ENCODE results near the gene PAPLN.

The PAPLN gene

DNA sequence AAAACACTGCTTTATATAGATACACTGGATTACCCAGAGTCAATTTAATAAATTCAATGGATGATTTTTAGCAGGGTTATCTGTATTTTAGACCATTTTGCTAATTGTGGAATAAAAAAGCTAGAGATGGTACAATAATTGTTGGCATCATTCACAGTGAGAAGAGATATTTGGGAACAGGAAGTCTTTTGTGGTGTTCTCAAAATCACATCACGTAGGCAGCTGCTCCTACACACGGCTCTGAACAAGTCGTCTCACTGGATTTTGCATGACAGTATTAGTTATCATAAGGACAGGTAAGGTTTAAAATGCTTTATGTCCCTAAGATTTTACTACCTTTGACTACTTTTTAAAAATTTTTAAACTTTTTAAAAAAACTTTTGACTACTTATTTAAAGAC lies 52.0 kb downstream of the PAPLN start:
- Histone ChIP-seq H2BK15ac (replicated peaks; ENCODE audit: low read depth) (no peak overlapping the region), H3K23ac (ENCODE audit: low read length) (no peak overlapping the region), H3K9ac (ENCODE audit: low read length) (no peak overlapping the region), H3K4me2 (ENCODE audit: low read length) (no peak overlapping the region), H3K18ac (ENCODE audit: low read length) (no peak overlapping the region), H2AK5ac (ENCODE audit: low read length) (no peak overlapping the region), H3K4ac (ENCODE audit: low read depth, low read length) (no peak overlapping the region), H3K4me3 (ENCODE audit: low read length) (no peak overlapping the region), H2BK5ac (ENCODE audit: low read length) (no peak overlapping the region), H4K5ac (ENCODE audit: low read length) (no peak overlapping the region), H2BK120ac (ENCODE audit: low read depth, low read length) (no peak overlapping the region), H3K79me2 (ENCODE audit: control insufficient read depth, insufficient read depth, low read length) (no peaks in the 10 kb centered on the region), H3K56ac (ENCODE audit: low read length) (no peak overlapping the region), H3K79me1 (ENCODE audit: low read length) (no peaks in the 10 kb centered on the region), H3K27me3 (ENCODE audit: insufficient read depth, low read length, poor library complexity) (no peaks in the 10 kb centered on the region), H3K27ac (ENCODE audit: low read depth, low read length) (no peak overlapping the region), H4K8ac (ENCODE audit: low read depth, low read length) (no peak overlapping the region), H3K4me1 (ENCODE audit: control insufficient read depth, low read depth, low read length) (no peaks in the 10 kb centered on the region), H3K36me3 (ENCODE audit: control insufficient read depth, insufficient read depth, low read length) (no peaks in the 10 kb centered on the region)
- no peak for DNase-seq
- no CpG with 5 or more reads among the region's 3 CpGs for WGBS (ENCODE audit: extremely low coverage, insufficient coverage, low lambda C conversion rate)

- no peak overlapping the region for H2BK5ac ChIP-seq (ENCODE audit: low read length)
- H3K23ac ChIP-seq (ENCODE audit: low read length) = no peak overlapping the region
- no peak overlapping the region for H2BK120ac ChIP-seq (ENCODE audit: low read depth, low read length)
- H3K79me1 ChIP-seq (ENCODE audit: low read length) = no peaks in the 10 kb centered on the region
- no peaks in the 10 kb centered on the region for H3K4me1 ChIP-seq (ENCODE audit: control insufficient read depth, low read depth, low read length)
- H3K56ac ChIP-seq (ENCODE audit: low read length) = no peak overlapping the region
- no peaks in the 10 kb centered on the region for H3K36me3 ChIP-seq (ENCODE audit: control insufficient read depth, insufficient read depth, low read length)
- no peak overlapping the region for H2BK15ac ChIP-seq (replicated peaks; ENCODE audit: low read depth)
- no peak overlapping the region for H3K27ac ChIP-seq (ENCODE audit: low read depth, low read length)
- H3K9ac ChIP-seq (ENCODE audit: low read length) = no peak overlapping the region
- no peak overlapping the region for H3K18ac ChIP-seq (ENCODE audit: low read length)
- H3K4me2 ChIP-seq (ENCODE audit: low read length) = no peak overlapping the region
- H4K8ac ChIP-seq (ENCODE audit: low read depth, low read length) = no peak overlapping the region
- no peak overlapping the region for H2AK5ac ChIP-seq (ENCODE audit: low read length)
- H4K5ac ChIP-seq (ENCODE audit: low read length) = no peak overlapping the region
- WGBS (ENCODE audit: extremely low coverage, insufficient coverage, low lambda C conversion rate) = no CpG with 5 or more reads among the region's 3 CpGs
- no peaks in the 10 kb centered on the region for H3K79me2 ChIP-seq (ENCODE audit: control insufficient read depth, insufficient read depth, low read length)
- no peak overlapping the region for H3K4me3 ChIP-seq (ENCODE audit: low read length)
- peak; percentile 30 for DNase-seq
- H3K4ac ChIP-seq (ENCODE audit: low read depth, low read length) = no peak overlapping the region
- no peaks in the 10 kb centered on the region for H3K27me3 ChIP-seq (ENCODE audit: insufficient read depth, low read length, poor library complexity)
Observed at GRCh38 chr14:73289729-73290128, 52.4 kb downstream of the PAPLN start.

DNA sequence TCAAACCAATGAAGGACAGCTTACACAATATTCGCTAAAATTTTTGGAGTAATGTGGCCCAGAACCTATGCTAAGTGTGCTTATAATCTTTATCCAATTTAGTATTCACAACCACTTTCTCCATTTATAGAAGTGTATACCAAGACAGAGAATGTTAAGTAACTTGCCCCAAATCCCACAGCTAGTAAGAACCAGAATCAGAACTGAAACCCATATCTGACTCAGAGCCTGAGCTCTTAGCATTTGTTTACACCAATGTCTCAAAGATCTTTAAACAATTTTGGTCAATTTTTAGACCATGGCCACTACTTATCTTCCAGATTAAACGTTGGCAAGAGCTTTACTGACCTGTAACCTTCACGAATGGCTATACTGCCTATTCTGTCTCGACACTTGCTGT lies 53.0 kb downstream of the PAPLN start:
- H3K27ac ChIP-seq (ENCODE audit: low read depth, low read length) = no peak overlapping the region
- no peak overlapping the region for H2BK5ac ChIP-seq (ENCODE audit: low read length)
- H3K79me2 ChIP-seq (ENCODE audit: control insufficient read depth, insufficient read depth, low read length) = no peaks in the 10 kb centered on the region
- no peak overlapping the region for H2BK15ac ChIP-seq (replicated peaks; ENCODE audit: low read depth)
- H3K4me1 ChIP-seq (ENCODE audit: control insufficient read depth, low read depth, low read length) = no peaks in the 10 kb centered on the region
- no peak overlapping the region for H3K56ac ChIP-seq (ENCODE audit: low read length)
- H4K8ac ChIP-seq (ENCODE audit: low read depth, low read length) = no peak overlapping the region
- H3K18ac ChIP-seq (ENCODE audit: low read length) = no peak overlapping the region
- no peak overlapping the region for H3K23ac ChIP-seq (ENCODE audit: low read length)
- no peaks in the 10 kb centered on the region for H3K27me3 ChIP-seq (ENCODE audit: insufficient read depth, low read length, poor library complexity)
- no peak overlapping the region for H3K4me3 ChIP-seq (ENCODE audit: low read length)
- no CpG with 5 or more reads among the region's 4 CpGs for WGBS (ENCODE audit: extremely low coverage, insufficient coverage, low lambda C conversion rate)
- no peak overlapping the region for H2BK120ac ChIP-seq (ENCODE audit: low read depth, low read length)
- no peak overlapping the region for H3K4ac ChIP-seq (ENCODE audit: low read depth, low read length)
- H3K4me2 ChIP-seq (ENCODE audit: low read length) = no peak overlapping the region
- no peak for DNase-seq
- no peaks in the 10 kb centered on the region for H3K79me1 ChIP-seq (ENCODE audit: low read length)
- H2AK5ac ChIP-seq (ENCODE audit: low read length) = no peak overlapping the region
- no peak overlapping the region for H4K5ac ChIP-seq (ENCODE audit: low read length)
- H3K9ac ChIP-seq (ENCODE audit: low read length) = no peak overlapping the region
- H3K36me3 ChIP-seq (ENCODE audit: control insufficient read depth, insufficient read depth, low read length) = no peaks in the 10 kb centered on the region

DNA sequence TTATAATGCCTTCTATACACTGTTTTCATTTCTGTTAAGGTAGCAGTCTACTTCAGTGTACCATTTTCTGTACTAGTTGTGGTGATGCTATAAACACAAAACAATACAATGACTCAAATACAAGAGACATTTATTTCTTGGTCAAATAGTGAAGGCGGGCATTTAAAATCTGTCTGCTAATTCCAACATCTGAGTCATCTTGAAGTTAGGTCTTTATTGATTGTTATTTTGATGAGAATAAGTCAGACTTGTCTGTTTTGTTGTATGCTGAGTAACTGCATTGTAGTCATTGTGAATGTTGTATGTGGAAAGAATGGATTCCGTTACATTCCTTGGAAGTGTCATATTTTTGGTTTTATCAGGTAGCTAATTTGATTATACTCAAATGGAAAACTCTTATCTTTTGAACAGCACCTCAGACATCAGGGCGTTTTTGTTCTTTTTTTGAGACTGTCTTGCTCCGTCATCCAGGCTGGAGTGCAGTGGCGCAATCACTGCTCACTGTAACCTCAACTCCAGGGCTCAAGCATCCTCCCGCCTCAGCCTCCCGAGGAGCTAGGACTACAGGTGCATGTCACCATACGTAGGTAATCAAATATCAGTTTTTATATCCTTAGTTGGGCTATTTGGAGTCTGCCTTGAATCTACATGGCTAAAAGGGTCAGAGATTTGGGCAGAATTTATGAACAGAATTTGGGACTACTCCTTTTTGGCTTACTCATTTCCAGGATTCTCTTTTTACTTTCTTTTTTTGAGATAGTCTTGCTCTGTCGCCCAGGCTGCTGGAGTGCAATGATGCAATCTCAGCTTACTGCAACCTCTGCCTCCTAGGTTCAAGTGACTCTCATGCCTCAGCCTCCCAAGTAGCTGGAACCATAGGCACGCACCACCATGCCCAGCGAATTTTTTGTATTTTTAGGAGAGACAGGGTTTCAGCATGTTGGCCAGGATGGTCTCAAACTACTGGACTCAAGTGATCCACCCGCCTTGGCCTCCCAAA lies 56.8 kb downstream of the PAPLN start:
- Histone ChIP-seq H4K8ac (ENCODE audit: low read depth, low read length) (no peak overlapping the region), H3K4me3 (ENCODE audit: low read length) (no peak overlapping the region), H4K5ac (ENCODE audit: low read length) (no peak overlapping the region), H3K4me2 (ENCODE audit: low read length) (no peak overlapping the region), H3K56ac (ENCODE audit: low read length) (no peak overlapping the region), H2BK120ac (ENCODE audit: low read depth, low read length) (no peak overlapping the region), H3K4me1 (ENCODE audit: control insufficient read depth, low read depth, low read length) (no peaks in the 10 kb centered on the region), H3K27ac (ENCODE audit: low read depth, low read length) (no peak overlapping the region), H3K79me1 (ENCODE audit: low read length) (no peaks in the 10 kb centered on the region), H3K36me3 (ENCODE audit: control insufficient read depth, insufficient read depth, low read length) (no peaks in the 10 kb centered on the region), H2AK5ac (ENCODE audit: low read length) (no peak overlapping the region), H3K23ac (ENCODE audit: low read length) (no peak overlapping the region), H2BK5ac (ENCODE audit: low read length) (no peak overlapping the region), H3K4ac (ENCODE audit: low read depth, low read length) (no peak overlapping the region), H3K18ac (ENCODE audit: low read length) (no peak overlapping the region), H3K27me3 (ENCODE audit: insufficient read depth, low read length, poor library complexity) (no peaks in the 10 kb centered on the region), H3K79me2 (ENCODE audit: control insufficient read depth, insufficient read depth, low read length) (no peaks in the 10 kb centered on the region), H3K9ac (ENCODE audit: low read length) (no peak overlapping the region), H2BK15ac (replicated peaks; ENCODE audit: low read depth) (no peak overlapping the region)
- no CpG with 5 or more reads among the region's 12 CpGs for WGBS (ENCODE audit: extremely low coverage, insufficient coverage, low lambda C conversion rate)
- no peak for DNase-seq

GRCh38 chr14:73295198-73295796 lies 58.0 kb downstream of the PAPLN start:
- Histone ChIP-seq H3K4ac (ENCODE audit: low read depth, low read length) (no peak overlapping the region), H3K79me2 (ENCODE audit: control insufficient read depth, insufficient read depth, low read length) (no peaks in the 10 kb centered on the region), H3K23ac (ENCODE audit: low read length) (no peak overlapping the region), H2BK120ac (ENCODE audit: low read depth, low read length) (no peak overlapping the region), H3K27me3 (ENCODE audit: insufficient read depth, low read length, poor library complexity) (no peaks in the 10 kb centered on the region), H3K4me1 (ENCODE audit: control insufficient read depth, low read depth, low read length) (no peaks in the 10 kb centered on the region), H3K4me2 (ENCODE audit: low read length) (no peak overlapping the region), H4K8ac (ENCODE audit: low read depth, low read length) (no peak overlapping the region), H3K56ac (ENCODE audit: low read length) (no peak overlapping the region), H2BK5ac (ENCODE audit: low read length) (no peak overlapping the region), H3K36me3 (ENCODE audit: control insufficient read depth, insufficient read depth, low read length) (no peaks in the 10 kb centered on the region), H2AK5ac (ENCODE audit: low read length) (no peak overlapping the region), H3K9ac (ENCODE audit: low read length) (no peak overlapping the region), H3K18ac (ENCODE audit: low read length) (no peak overlapping the region), H4K5ac (ENCODE audit: low read length) (no peak overlapping the region), H2BK15ac (replicated peaks; ENCODE audit: low read depth) (no peak overlapping the region), H3K4me3 (ENCODE audit: low read length) (no peak overlapping the region), H3K27ac (ENCODE audit: low read depth, low read length) (no peak overlapping the region), H3K79me1 (ENCODE audit: low read length) (no peaks in the 10 kb centered on the region)
- no CpG with 5 or more reads among the region's 1 CpG for WGBS (ENCODE audit: extremely low coverage, insufficient coverage, low lambda C conversion rate)
- peak; percentile 41 for DNase-seq

Measured in mesendoderm (in vitro differentiated cells).